GM21737 (cell line): ENCODE results near the gene DLG3.

Experiments
- ATAC-seq: cut with Tn5 transposase; IDR thresholded peaks from one replicate; pipeline ENCODE4 v1.9.1; 2021; ENCODE audit warnings: mild to moderate bottlenecking, moderate library complexity; ENCODE audit not compliant: unreplicated experiment

Gene DLG3

GRCh38 chrX:70476166-70476933 is 31.7 kb downstream of the DLG3 start:
- no peak for ATAC-seq

DNA sequence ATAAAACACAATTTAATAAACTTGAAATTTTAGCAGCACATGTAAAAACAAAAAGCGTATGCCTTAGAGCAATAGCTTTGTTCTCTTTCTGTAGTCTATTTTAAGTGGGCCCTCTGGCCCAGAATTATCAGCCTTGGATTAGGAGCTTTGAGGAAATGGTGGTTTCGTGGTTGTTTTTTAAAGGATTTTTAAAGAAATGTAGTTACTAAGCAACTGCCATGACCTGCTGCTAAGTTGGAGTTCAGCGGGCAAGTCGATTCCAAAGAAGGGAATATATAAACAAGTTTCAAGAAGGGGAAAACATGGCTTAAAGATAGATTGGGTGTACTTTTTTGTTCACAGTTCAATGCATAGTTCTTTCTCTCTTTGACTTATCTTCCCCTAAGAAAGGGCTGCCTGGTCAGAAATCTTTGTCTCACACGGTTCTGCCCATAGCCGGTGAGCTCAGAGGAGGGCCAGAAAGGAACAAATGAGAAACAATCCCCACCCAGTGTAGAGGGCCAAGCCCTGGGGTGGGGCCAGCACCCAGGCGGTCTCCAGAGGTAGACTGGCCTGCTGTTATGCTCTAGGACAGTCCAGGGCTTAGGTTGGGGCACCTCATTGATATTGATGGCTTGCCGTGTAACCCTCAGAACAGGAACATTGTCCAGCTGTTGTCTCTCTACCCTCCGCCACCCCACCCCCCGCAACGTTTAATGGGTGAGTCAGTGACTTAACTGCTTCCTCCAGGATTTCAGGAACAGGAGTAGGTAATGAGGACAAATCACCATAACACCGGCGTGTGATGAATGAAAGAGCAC is 32.5 kb downstream of the DLG3 start:
- no peak for ATAC-seq

DNA sequence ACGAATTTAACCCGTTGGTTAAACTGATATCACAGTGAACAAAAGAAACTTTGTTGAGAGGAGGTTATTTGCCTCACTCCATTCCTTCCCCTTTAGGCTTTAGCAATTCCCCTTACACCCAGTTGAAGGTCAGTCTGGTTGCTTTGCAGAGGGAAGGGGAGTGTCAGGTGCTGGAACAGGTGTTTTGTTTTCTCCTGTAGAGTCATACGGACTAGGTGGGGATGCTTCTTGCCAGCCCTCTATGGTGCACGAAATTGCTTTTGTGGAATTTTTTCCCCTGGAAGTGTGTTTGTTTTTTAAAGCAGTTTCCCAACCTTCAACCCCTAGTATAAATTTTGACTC is 33.1 kb downstream of the DLG3 start:
- no peak for ATAC-seq

DNA sequence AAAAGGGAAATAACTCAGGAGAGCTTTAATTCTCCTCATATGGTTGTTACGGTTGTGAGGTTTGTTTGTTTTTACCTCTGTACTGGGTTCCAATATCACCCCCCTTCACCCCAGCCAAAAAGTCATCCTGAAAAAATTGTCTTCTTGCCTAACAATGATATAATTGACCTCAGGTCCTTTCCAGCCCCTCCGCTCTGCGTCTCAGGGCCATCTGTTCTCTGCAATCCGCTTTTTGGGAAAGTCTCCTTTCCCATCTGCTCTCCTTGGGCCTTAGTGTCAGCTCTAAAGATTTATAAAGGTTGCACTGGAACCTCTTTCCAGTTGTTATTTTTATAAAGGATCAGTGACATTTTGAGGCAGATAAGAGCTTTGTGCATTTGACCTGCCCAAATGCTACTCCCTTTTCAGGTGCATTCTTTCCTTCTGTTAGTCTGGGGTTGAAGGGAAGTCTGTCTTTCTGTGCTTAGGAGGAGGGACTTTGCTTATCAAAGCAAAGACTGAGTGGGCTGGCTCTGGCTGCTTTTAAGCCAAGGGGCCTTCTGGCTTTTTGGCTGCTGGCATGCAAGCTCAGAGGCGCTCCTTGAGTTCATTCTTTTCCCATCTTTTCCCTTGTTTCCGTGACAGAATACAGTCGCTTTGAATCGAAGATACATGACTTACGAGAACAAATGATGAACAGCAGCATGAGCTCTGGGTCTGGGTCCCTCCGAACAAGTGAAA is 34.1 kb downstream of the DLG3 start:
- ATAC-seq, result no peak

- no peak for ATAC-seq
Observed at GRCh38 chrX:70479247-70479921, 34.7 kb downstream of the DLG3 start.

DNA sequence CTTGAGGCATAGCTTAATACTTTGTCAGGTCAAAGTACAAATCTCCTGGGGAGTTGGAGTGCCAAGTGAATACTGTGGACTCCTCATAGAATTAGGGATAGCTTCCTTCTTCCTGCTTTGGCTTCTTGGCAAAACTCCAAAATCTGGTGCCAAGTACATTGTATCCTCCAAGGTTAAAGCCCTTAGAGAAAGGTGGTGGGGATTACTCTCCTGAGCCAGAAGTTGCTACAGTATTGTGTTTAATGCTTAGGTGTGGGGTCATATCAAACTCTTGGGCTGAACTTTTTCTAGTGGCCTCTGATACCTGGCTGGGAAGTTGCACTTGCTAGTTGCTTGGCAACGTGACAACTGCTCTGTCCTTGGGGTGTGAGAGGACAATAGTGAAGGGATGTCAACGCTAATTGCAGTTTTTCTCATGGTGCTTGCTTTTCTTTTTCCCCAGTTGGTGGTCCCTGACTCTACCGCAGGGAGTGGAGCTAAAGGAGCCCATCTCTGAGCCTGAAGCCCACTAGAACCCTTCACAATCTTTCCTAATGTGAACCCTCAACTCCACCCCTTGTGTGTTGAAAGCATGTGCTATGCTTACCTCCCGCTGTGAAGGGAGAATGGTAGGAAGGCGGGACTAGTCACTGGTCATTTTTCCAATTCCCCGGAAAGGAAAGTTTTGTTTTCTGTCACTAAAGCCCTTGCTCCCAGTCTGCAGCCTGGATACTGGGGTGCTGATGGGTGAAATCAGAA is 35.5 kb downstream of the DLG3 start:
- ATAC-seq, result no peak

DNA sequence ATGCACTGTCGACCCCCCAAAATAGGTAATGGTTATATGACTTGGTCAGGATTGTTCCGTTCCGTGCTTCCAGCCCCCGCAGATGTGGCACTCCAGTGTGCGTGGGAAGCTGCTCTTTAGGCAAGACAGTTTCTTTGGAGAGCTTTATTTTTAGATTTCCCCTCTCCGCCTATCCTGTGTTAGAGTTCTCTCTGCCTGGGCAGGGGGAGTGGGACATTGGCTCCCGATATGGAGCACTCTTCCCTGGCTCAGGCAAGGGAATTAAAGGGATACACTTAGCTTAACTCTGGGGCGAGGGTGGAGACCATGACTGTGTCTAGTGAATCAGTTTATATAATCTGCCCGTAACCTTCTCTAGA is 36.0 kb downstream of the DLG3 start:
- no peak for ATAC-seq

- ATAC-seq, result no peak
Observed at GRCh38 chrX:70481471-70482270, 37.0 kb downstream of the DLG3 start.

- ATAC-seq, result no peak
Observed at GRCh38 chrX:70482300-70482699, 37.7 kb downstream of the DLG3 start.

DNA sequence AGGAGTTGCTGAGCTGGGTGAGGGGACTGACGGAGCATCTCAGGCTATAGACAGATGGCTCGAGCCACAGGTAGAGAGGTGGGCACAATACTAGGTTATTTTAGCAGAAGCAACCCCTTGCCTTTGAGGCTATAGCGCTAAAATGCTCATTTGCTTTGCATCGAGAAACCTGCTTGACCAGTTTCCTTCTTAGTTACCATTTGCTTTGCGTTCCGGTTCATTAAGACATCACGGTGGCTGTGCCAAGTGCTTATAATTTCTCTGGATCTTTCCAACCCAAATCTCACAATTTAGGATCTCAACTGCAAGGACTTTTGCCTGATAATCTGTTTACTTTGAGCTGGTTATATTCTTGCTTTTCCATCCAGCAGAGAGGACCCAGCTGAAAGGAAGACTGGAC is 40.8 kb downstream of the DLG3 start:
- ATAC-seq, result no peak

- ATAC-seq, result no peak
Observed at GRCh38 chrX:70488856-70489255, 44.2 kb downstream of the DLG3 start.

DNA sequence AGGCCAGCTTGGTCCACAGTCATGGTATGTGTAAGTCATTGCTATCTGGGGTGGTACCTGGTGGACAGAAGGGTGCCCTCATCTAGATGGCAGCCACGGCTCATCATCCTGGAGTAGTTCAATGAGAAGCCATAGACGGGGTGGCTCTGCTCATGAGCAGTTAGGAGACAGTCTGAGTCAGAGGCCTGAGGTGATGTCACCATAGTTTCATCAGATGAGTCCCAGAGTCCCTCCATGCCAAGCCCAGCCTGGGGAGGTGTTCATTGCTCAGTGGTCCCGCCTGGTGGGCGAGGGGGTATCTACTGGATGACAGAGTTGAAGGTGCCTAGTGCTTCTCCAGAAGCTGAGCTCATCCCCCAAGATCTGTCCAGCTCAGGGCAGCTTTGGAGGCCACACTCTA is 49.8 kb downstream of the DLG3 start:
- ATAC-seq, result no peak

- no peak for ATAC-seq
Observed at GRCh38 chrX:70496491-70496890, 51.9 kb downstream of the DLG3 start.

- ATAC-seq, result no peak
Observed at GRCh38 chrX:70497026-70497425, 52.4 kb downstream of the DLG3 start.

DNA sequence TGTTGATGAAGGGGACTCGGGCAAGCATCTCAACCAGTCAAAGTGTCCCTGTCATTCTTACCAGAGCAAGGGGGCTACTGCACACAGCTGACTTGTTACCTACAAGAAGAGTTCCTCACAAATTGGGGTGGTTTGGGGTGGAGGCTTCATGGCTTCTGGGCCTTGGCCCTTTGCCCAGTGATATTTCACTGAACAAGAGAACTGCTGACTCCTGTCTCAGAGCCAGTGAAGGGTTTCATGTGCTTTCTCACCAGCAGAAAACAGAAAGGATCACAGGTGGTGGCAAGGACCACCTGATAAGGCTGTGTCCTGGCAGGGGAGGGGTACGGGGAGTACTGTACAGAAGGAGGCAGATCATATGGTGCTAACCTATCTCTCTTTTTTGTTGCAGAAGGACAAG is 53.5 kb downstream of the DLG3 start:
- ATAC-seq, result no peak

GRCh38 chrX:70500826-70501225 is 56.2 kb downstream of the DLG3 start:
- ATAC-seq, result no peak

DNA sequence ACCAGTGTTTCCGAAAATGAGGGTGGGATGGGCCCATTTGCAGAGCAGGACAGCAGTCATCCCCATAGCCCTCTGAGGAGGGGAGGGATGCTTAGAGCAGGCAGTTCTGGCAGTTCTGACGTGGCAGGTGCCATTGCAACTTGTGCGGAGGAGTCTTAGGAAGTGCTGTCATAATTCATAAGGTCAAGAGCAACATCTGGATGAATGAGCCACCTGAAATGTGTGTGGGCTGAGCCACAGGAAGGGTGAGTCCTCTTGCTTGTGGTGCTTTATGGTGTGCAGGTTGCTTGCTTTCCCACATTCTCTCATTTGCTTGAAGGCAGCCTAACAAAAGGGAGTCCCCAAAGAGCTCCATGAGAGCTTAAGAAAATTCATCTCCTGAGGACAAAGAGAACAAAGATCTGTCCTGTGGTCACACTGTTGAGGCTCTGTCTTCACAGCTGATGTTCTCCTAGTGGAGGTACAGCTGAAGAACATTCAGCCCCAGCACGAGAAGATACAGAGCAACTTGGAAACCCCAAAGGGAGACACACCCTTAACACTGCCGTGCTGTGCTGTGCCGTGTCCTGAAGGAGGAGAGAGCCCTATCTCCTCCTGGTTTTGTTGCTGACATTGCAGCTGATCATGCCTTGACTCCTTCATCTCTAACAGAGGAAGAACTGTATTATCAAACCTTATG is 60.3 kb downstream of the DLG3 start:
- no peak for ATAC-seq

GRCh38 chrX:70505451-70505841 is 60.8 kb downstream of the DLG3 start:
- ATAC-seq, result no peak

DNA sequence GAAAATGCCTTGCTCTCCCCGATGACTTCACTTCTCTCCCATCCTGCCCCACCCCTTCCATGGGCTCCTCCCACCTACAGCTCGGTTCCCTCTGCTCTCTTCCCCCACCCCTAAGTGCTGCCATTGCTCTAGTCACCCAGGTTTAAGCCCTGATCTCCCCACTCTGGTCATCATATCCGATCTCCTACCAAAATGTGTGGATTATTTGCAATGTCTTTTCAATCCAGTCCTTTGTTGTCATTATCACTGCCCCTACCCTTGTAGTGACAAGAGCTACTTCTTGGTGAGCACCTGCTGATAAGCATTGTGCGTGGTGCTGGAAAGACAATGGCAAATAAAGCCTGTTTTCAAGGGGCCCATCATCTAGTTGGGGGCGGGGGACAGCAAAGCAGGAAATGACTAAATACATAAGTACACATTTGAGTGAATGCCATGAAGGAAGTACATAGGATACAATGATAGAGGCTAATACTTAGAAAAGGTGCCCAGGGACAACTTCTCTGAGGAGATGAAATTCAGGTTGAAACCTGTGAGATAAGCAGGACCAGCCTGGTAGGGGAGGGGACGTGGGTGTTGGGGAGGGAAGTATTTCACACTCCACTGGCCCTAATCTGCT is 63.8 kb downstream of the DLG3 start:
- ATAC-seq, result no peak
